HPDE6-E6E7 (cell line): ENCODE measurements around the gene MRPL21.

ENCODE experiments used
- DNase-seq: peaks from one replicate; pipeline ENCODE4 v3.0.0; 2011; ENCODE audit warnings: missing footprints; ENCODE audit errors: extremely low spot score

The MRPL21 gene

GRCh38 chr11:68841718-68842426 is 61.8 kb downstream of the MRPL21 start, which contains the start of gene CPT1A:
Gene CPT1A (minus strand): TSS chr11:68841916. CDS start chr11:68815474, 26,442 bp downstream.
- peak; percentile 78 for DNase-seq
